Thyroid gland (tissue), 4 donors: ENCODE measurements around the gene RHO. TPM values are rescaled to one million over a fixed set of nuclear protein-coding genes. Genes with fewer than 3 reads are reported as not detected.

ENCODE experiments used
- DNase-seq, 2 donors: peaks; one replicate each; pipeline ENCODE4 v3.0.0-alpha.2; 2019
- H3K27ac ChIP-seq, 3 donors: fragments of 200-600 bp; sonication (generic); 1 replicate in 2 of 3; 2 replicates in 1 of 3; pipeline ENCODE4 v1.5.1; 2016 to 2019; ENCODE audit warnings: mild to moderate bottlenecking in 1 of 3, moderate library complexity in 1 of 3
- H3K27me3 ChIP-seq: fragments of 200-600 bp; sonication (generic); one replicate; pipeline ENCODE4 v1.5.1; 2019
- H3K36me3 ChIP-seq, 2 donors: fragments of 200-600 bp; sonication (generic); one replicate each; pipeline ENCODE4 v1.5.1; 2016 to 2019
- H3K4me1 ChIP-seq, 2 donors: fragments of 200-600 bp; sonication (generic); one replicate each; pipeline ENCODE4 v1.5.1; 2017 to 2019
- H3K4me3 ChIP-seq, 3 donors: fragments of 200-600 bp; sonication (generic); replicated peaks in 1 of 3; 1 replicate in 2 of 3; 2 replicates in 1 of 3; pipeline ENCODE4 v1.5.1; 2016; ENCODE audit warnings: mild to moderate bottlenecking in 1 of 3
- H3K9me3 ChIP-seq: fragments of 200-600 bp; sonication (generic); one replicate; pipeline ENCODE4 v1.5.1; 2017
- CTCF ChIP-seq, 6 experiments: fragments of 200-600 bp in 3 of 6; fragments of 450-650 bp in 3 of 6; sonication (generic) in 3 of 6; IDR thresholded peaks; one replicate each; pipeline ENCODE4 v1.5.1; 2016 to 2019; ENCODE audit warnings: antibody characterized with exemption in 6 of 6, mild to moderate bottlenecking in 2 of 6, inconsistent platforms in 1 of 6, moderate library complexity in 1 of 6
- POLR2A ChIP-seq, 2 donors: fragments of 450-650 bp; IDR thresholded peaks; one replicate each; pipeline ENCODE4 v1.6.1; 2017; ENCODE audit warnings: antibody characterized with exemption in 2 of 2, mild to moderate bottlenecking in 2 of 2, moderate library complexity in 1 of 2
- WGBS, 2 donors: methylation state at CpG; one replicate each; pipeline ENCODE4 v1.1.5; 2017; 5-methylcytosine and 5-hydroxymethylcytosine counted together
- intact Hi-C: fragments of 100-400 bp; cut with DNase I; formaldehyde crosslinking; loops from one replicate; pipeline ENCODE4 v1.15.1; 2023
- total RNA-seq, 4 donors: library from RNA; depleted of rRNA; stranded (reverse); fragments of >200 nt; gene quantifications; one replicate each; pipeline ENCODE4 v1.2.3, GENCODE V29; 2016

RHO gene
- total RNA-seq, 4 donors from 2014 or later, result not detected

GRCh38 chr3:129530821-129531220, 2.4 kb downstream of the RHO start:
- Histone ChIP-seq H3K27me3 (no peaks in the 10 kb centered on the region), H3K36me3 (no peaks in the 10 kb centered on the region), H3K4me1 (peaks cover 0 to 7% of the 10 kb centered on the region in 2 donors), H3K27ac (no peak overlapping the region), H3K9me3 (no peaks in the 10 kb centered on the region), H3K4me3 (no peak overlapping the region)
- DNase-seq, result no peak
- WGBS, 2 donors, result 98 to 99% methylated on average over 9 to 13 of the region's 13 CpGs
- TF ChIP-seq CTCF (IDR thresholded peaks at IDR 0.05) (no peak), POLR2A (IDR thresholded peaks at IDR 0.05) (no peak)
- intact Hi-C loops, result no loop called here

- DNase-seq, result no peak
- H3K36me3 ChIP-seq, result no peaks in the 10 kb centered on the region
- WGBS, 2 donors, result 93 to 95% methylated on average over 10 of the region's 11 CpGs
- H3K27me3 ChIP-seq, result no peaks in the 10 kb centered on the region
- no peaks in the 10 kb centered on the region for H3K9me3 ChIP-seq
- H3K4me1 ChIP-seq, result peaks cover 0 to 7% of the 10 kb centered on the region in 2 donors
- intact Hi-C loops, result no loop called here
- H3K4me3 ChIP-seq, result no peak overlapping the region
- no peak overlapping the region for H3K27ac ChIP-seq
- no peak for TF ChIP-seq POLR2A (IDR thresholded peaks at IDR 0.05)
- TF ChIP-seq CTCF (IDR thresholded peaks at IDR 0.05), result no peak
Measured at GRCh38 chr3:129531699-129532098, 3.3 kb downstream of the RHO start.

GRCh38 chr3:129532261-129532660, 3.8 kb downstream of the RHO start:
- WGBS, 2 donors, result 97% methylated on average over 19 to 20 of the region's 20 CpGs
- no peak overlapping the region for H3K27ac ChIP-seq
- no peak for DNase-seq
- TF ChIP-seq POLR2A (IDR thresholded peaks at IDR 0.05) (no peak), CTCF (IDR thresholded peaks at IDR 0.05) (no peak)
- H3K9me3 ChIP-seq, result no peaks in the 10 kb centered on the region
- no peaks in the 10 kb centered on the region for H3K27me3 ChIP-seq
- intact Hi-C loops, result no loop called here
- H3K36me3 ChIP-seq, result no peaks in the 10 kb centered on the region
- no peak overlapping the region for H3K4me3 ChIP-seq
- H3K4me1 ChIP-seq, result peaks cover 0 to 7% of the 10 kb centered on the region in 2 donors

- 93 to 96% methylated on average over 16 of the region's 16 CpGs for WGBS, 2 donors
Measured at GRCh38 chr3:129533406-129533805, 5.0 kb downstream of the RHO start.

More at GRCh38 chr3:129533406-129533805, 5.0 kb downstream of the RHO start:
- Histone ChIP-seq H3K36me3 (no peaks in the 10 kb centered on the region), H3K4me3 (no peak overlapping the region), H3K27me3 (no peaks in the 10 kb centered on the region), H3K27ac (no peak overlapping the region), H3K4me1 (peaks cover 0 to 7% of the 10 kb centered on the region in 2 donors), H3K9me3 (no peaks in the 10 kb centered on the region)
- intact Hi-C loops, result no loop called here
- DNase-seq, result no peak
- no peak for TF ChIP-seq CTCF (IDR thresholded peaks at IDR 0.05)
- TF ChIP-seq POLR2A (IDR thresholded peaks at IDR 0.05), result no peak
